ENCODE measurements around the gene CLIC6. TPM values are rescaled to one million over a fixed set of nuclear protein-coding genes. Genes with fewer than 3 reads are reported as not detected.

Gene CLIC6
- total RNA-seq (under 1 TPM; 0.16 to 0.37 TPM), polyA plus RNA-seq (ENCODE audit: insufficient read depth, low read depth, low replicate concordance) (2.0 TPM)
- long read RNA-seq, donor 1 = 0 reads
- long read RNA-seq, donor 2, partial matches to known transcripts = 0 of 1 reads
- long read RNA-seq, donor 2, other reads (novel, unspliced or antisense) = 0 of 1 reads

GRCh38 chr21:34668803-34669148 lies at the start of gene CLIC6:
Gene CLIC6 (plus strand): TSS chr21:34668994. CDS start chr21:34669389, 395 bp downstream.
- WGBS, 2 donors = 12 to 34% methylated on average over 13 to 18 of the region's 18 CpGs
- Histone ChIP-seq H3K27me3 (peaks cover 3% of the 10 kb centered on the region), H3K27ac (no peak within 1 kb of the TSS), H3K36me3 (ENCODE audit: low read depth, missing control alignments) (no peaks in the 10 kb centered on the region), H3K4me1 (no peaks in the 10 kb centered on the region), H3K9me3 (no peaks in the 10 kb centered on the region), H3K4me3 (peak within 1 kb of the TSS; percentile 34 to 44)
- no peak for DNase-seq
- TF ChIP-seq POLR2A (IDR thresholded peaks at IDR 0.05) = no peak
- intact Hi-C loops (cut with DNase I; ENCODE audit: low total_unique reads) = no loop called here

- WGBS, 2 donors = 84 to 86% methylated on average over 8 of the region's 8 CpGs
- H3K4me1 ChIP-seq = no peaks in the 10 kb centered on the region
- DNase-seq = no peak
- no peaks in the 10 kb centered on the region for H3K9me3 ChIP-seq
- no peaks in the 10 kb centered on the region for H3K27me3 ChIP-seq
- no peak for TF ChIP-seq POLR2A (IDR thresholded peaks at IDR 0.05)
- no peak for TF ChIP-seq CTCF (IDR thresholded peaks at IDR 0.05)
- H3K4me3 ChIP-seq = no peak overlapping the region
- no peaks in the 10 kb centered on the region for H3K36me3 ChIP-seq (ENCODE audit: low read depth, missing control alignments)
- H3K27ac ChIP-seq = no peak overlapping the region
- intact Hi-C loops (cut with DNase I; ENCODE audit: low total_unique reads) = no loop called here
Observed at GRCh38 chr21:34619841-34620665, 48.7 kb upstream of the CLIC6 start.

GRCh38 chr21:34621434-34622350 lies 47.1 kb upstream of the CLIC6 start:
- TF ChIP-seq CTCF (IDR thresholded peaks at IDR 0.05) = no peak
- TF ChIP-seq POLR2A (IDR thresholded peaks at IDR 0.05) = no peak
- WGBS, 2 donors = 90% methylated on average over 4 of the region's 4 CpGs

GRCh38 chr21:34623516-34623915 lies 45.3 kb upstream of the CLIC6 start:
- H3K9me3 ChIP-seq = no peaks in the 10 kb centered on the region
- H3K27me3 ChIP-seq = no peaks in the 10 kb centered on the region
- no peaks in the 10 kb centered on the region for H3K4me1 ChIP-seq
- no peak overlapping the region for H3K27ac ChIP-seq
- H3K4me3 ChIP-seq = no peak overlapping the region
- 72 to 82% methylated on average over 4 of the region's 4 CpGs for WGBS, 2 donors
- H3K36me3 ChIP-seq (ENCODE audit: low read depth, missing control alignments) = no peaks in the 10 kb centered on the region
- intact Hi-C loops (cut with DNase I; ENCODE audit: low total_unique reads) = no loop called here
- no peak for TF ChIP-seq CTCF (IDR thresholded peaks at IDR 0.05)
- no peak for TF ChIP-seq POLR2A (IDR thresholded peaks at IDR 0.05)
- DNase-seq = no peak

More at GRCh38 chr21:34621434-34622350, 47.1 kb upstream of the CLIC6 start:
- no peak for DNase-seq
- no peak overlapping the region for H3K4me3 ChIP-seq
- intact Hi-C loops (cut with DNase I; ENCODE audit: low total_unique reads) = no loop called here
- H3K9me3 ChIP-seq = no peaks in the 10 kb centered on the region
- H3K36me3 ChIP-seq (ENCODE audit: low read depth, missing control alignments) = no peaks in the 10 kb centered on the region
- H3K4me1 ChIP-seq = no peaks in the 10 kb centered on the region
- no peaks in the 10 kb centered on the region for H3K27me3 ChIP-seq
- H3K27ac ChIP-seq = no peak overlapping the region

GRCh38 chr21:34625030-34625593 lies 43.7 kb upstream of the CLIC6 start:
- no peaks in the 10 kb centered on the region for H3K27me3 ChIP-seq
- WGBS, 2 donors = 65 to 73% methylated on average over 6 of the region's 6 CpGs
- H3K4me3 ChIP-seq = no peak overlapping the region
- intact Hi-C loops (cut with DNase I; ENCODE audit: low total_unique reads) = no loop called here
- no peak overlapping the region for H3K27ac ChIP-seq
- TF ChIP-seq CTCF (IDR thresholded peaks at IDR 0.05) = no peak
- no peak for TF ChIP-seq POLR2A (IDR thresholded peaks at IDR 0.05)
- no peaks in the 10 kb centered on the region for H3K36me3 ChIP-seq (ENCODE audit: low read depth, missing control alignments)
- H3K9me3 ChIP-seq = no peaks in the 10 kb centered on the region
- no peak for DNase-seq
- H3K4me1 ChIP-seq = no peaks in the 10 kb centered on the region

Data from testis (tissue), 5 donors.